Type B pancreatic cell (in vitro differentiated cells): ENCODE measurements around the gene EEF1E1. TPM values are rescaled to one million over a fixed set of nuclear protein-coding genes. Genes with fewer than 3 reads are reported as not detected.

Experiments used
- DNase-seq: peaks from one replicate; pipeline ENCODE4 v3.0.0; 2021; ENCODE audit warnings: mixed read lengths; ENCODE audit not compliant: unreplicated experiment; ENCODE audit errors: extremely low spot score
- H3K27ac Mint-ChIP-seq: 2 replicates; pipeline ENCODE4 v1.8.0; 2021; ENCODE audit warnings: mild to moderate bottlenecking, mixed read lengths
- H3K27me3 Mint-ChIP-seq: 2 replicates; pipeline ENCODE4 v1.8.0; 2021; ENCODE audit warnings: mixed read lengths
- H3K36me3 Mint-ChIP-seq: 2 replicates; pipeline ENCODE4 v1.8.0; 2021; ENCODE audit warnings: mixed read lengths
- H3K4me1 Mint-ChIP-seq: one replicate; pipeline ENCODE4 v1.8.0; 2021; ENCODE audit warnings: mixed read lengths; ENCODE audit not compliant: unreplicated experiment
- H3K4me3 Mint-ChIP-seq: 2 replicates; pipeline ENCODE4 v1.8.0; 2021; ENCODE audit warnings: mild to moderate bottlenecking, mixed read lengths
- H3K9me3 Mint-ChIP-seq: 2 replicates; pipeline ENCODE4 v1.8.0; 2021; ENCODE audit warnings: mixed read lengths
- CTCF ChIP-seq: fragments of 200-600 bp; sonication (generic); conservative IDR thresholded peaks from 2 replicates; pipeline ENCODE4 v1.5.0; 2021; ENCODE audit warnings: antibody characterized with exemption, mild to moderate bottlenecking
- total RNA-seq: library from RNA; stranded (reverse); gene quantifications from 2 replicates; pipeline ENCODE4 v1.2.1, GENCODE V29; 2021; ENCODE audit warnings: low replicate concordance

Gene EEF1E1
- total RNA-seq, 1 donor from 2014 or later: 37.0 TPM

GRCh38 chr6:8082954-8083858 is 19.1 kb downstream of the EEF1E1 start:
- H3K27ac Mint-ChIP-seq: peak overlapping the region; percentile 27
- no peak overlapping the region for H3K4me3 Mint-ChIP-seq
- peaks cover 39% of the 10 kb centered on the region for H3K36me3 Mint-ChIP-seq
- no peaks in the 10 kb centered on the region for H3K9me3 Mint-ChIP-seq
- TF ChIP-seq CTCF: no peak
- H3K4me1 Mint-ChIP-seq: peaks cover 23% of the 10 kb centered on the region
- DNase-seq: no peak
- no peaks in the 10 kb centered on the region for H3K27me3 Mint-ChIP-seq

GRCh38 chr6:8082572-8082953 is 19.8 kb downstream of the EEF1E1 start:
- DNase-seq: no peak
- no peaks in the 10 kb centered on the region for H3K27me3 Mint-ChIP-seq
- no peak overlapping the region for H3K27ac Mint-ChIP-seq
- TF ChIP-seq CTCF: no peak
- peaks cover 34% of the 10 kb centered on the region for H3K36me3 Mint-ChIP-seq
- H3K4me1 Mint-ChIP-seq: peaks cover 23% of the 10 kb centered on the region
- H3K9me3 Mint-ChIP-seq: no peaks in the 10 kb centered on the region
- no peak overlapping the region for H3K4me3 Mint-ChIP-seq

DNA sequence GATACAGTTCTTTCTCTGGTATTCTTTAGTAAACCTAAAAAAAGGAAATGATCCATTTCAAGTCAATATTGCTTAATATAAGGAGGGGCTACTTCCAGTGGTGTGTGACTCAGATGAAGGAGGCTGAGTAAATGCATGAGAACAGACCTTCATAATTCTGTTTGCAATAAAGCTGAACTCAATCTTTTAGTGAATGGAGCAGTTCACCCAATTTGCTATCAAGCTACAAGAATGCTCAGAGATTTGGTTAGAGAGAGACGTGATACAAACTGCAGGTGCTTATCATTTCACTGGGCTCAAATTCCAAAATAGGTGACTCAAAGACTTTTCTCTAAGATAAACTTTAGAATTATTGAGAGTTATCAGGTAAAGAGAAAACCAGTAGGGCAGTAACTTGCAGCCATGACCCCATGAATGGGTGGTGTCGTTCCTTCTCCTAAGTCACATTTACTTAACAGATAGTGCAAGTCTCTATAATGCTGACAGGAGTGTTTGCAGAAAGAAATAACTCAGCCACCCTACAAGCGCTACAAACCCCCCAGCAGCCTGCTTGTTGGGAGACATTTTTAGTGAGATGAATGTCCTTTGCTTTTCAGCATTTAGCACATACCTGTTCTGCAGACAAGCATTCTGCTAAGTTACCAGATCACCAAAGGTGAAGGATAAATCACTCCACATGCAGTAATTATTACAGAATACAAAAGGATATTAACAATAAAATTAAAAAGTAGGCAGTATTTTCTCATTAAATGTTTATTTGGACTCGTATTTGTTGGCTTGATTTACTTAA is 21.8 kb downstream of the EEF1E1 start:
- Mint-ChIP-seq H3K36me3 (peaks cover 27% of the 10 kb centered on the region), H3K27me3 (no peaks in the 10 kb centered on the region), H3K4me1 (peaks cover 23% of the 10 kb centered on the region), H3K9me3 (no peaks in the 10 kb centered on the region), H3K27ac (peak overlapping the region; percentile 65), H3K4me3 (no peak overlapping the region)
- DNase-seq: no peak
- no peak for TF ChIP-seq CTCF

DNA sequence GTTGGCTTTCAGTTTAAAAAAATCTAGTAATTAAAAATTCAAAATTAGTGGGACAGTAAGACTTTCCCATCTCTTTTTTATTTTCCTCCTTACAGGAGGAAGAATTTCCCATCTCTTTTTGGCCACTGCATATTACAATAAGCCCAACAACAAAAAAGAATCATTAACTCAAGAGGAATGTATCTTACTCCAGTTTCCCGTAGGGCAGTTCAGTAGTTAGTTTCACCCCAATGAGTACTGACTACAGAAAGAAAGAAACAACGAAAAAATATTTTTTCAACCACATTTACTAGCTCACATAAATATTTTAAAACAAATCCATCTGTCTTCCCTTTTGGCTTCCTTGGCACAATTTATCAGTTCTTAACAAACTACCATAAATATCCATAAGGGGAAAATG is 23.2 kb downstream of the EEF1E1 start:
- H3K4me1 Mint-ChIP-seq: peaks cover 23% of the 10 kb centered on the region
- H3K4me3 Mint-ChIP-seq: no peak overlapping the region
- no peaks in the 10 kb centered on the region for H3K27me3 Mint-ChIP-seq
- peaks cover 27% of the 10 kb centered on the region for H3K36me3 Mint-ChIP-seq
- no peak for DNase-seq
- no peak overlapping the region for H3K27ac Mint-ChIP-seq
- no peak for TF ChIP-seq CTCF
- H3K9me3 Mint-ChIP-seq: no peaks in the 10 kb centered on the region

DNA sequence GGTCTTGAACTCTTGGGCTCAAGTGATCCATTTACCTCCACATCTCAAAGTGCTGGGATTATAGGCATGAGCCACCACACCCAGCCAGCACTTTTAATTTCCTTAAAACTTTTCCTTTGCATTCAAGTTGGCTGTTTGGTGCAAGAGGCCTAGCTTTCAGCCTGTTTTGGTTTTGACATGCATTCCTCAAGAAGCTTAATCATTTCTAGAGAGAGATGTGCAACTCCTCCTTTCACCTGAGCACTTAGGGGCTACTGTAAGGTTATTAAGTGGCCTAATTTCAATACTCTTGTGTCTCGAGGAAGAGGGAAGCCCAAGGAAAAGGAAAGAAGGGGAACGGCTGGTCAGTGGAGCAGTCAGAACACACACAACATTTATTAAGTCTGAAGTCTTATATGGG is 24.4 kb downstream of the EEF1E1 start:
- no peak for TF ChIP-seq CTCF
- H3K4me3 Mint-ChIP-seq: no peak overlapping the region
- H3K4me1 Mint-ChIP-seq: peaks cover 17% of the 10 kb centered on the region
- H3K9me3 Mint-ChIP-seq: no peaks in the 10 kb centered on the region
- no peak overlapping the region for H3K27ac Mint-ChIP-seq
- peaks cover 22% of the 10 kb centered on the region for H3K36me3 Mint-ChIP-seq
- no peaks in the 10 kb centered on the region for H3K27me3 Mint-ChIP-seq
- no peak for DNase-seq
